Measurements from ENCODE around the gene HSPA4L.

HSPA4L gene

GRCh38 chr4:127870281-127870680 is 88.2 kb downstream of the HSPA4L start:
- no peak for DNase-seq (ENCODE audit: low read depth in 2 of 2)

- no peak for DNase-seq (ENCODE audit: low read depth in 2 of 2)
Observed at GRCh38 chr4:127870688-127871087, 88.6 kb downstream of the HSPA4L start.

- no peak for DNase-seq (ENCODE audit: low read depth in 2 of 2)
Observed at GRCh38 chr4:127875791-127876190, 93.7 kb downstream of the HSPA4L start.

- peak; percentile 91 to 95 for DNase-seq (ENCODE audit: low read depth in 2 of 2)
Observed at GRCh38 chr4:127880763-127881562, 98.8 kb downstream of the HSPA4L start, which contains the start of gene PLK4. PLK4 (plus strand) TSS chr4:127880893; CDS start chr4:127881135, 242 bp downstream.

- no peak for DNase-seq (ENCODE audit: low read depth in 2 of 2)
Observed at GRCh38 chr4:127881563-127881864, 99.4 kb downstream of the HSPA4L start.

GRCh38 chr4:127888559-127888958 is 106.4 kb downstream of the HSPA4L start:
- DNase-seq (ENCODE audit: low read depth in 2 of 2): no peak

GRCh38 chr4:127889903-127890302 is 107.8 kb downstream of the HSPA4L start:
- DNase-seq (ENCODE audit: low read depth in 2 of 2): no peak
